LNCaP clone FGC (cell line): Measurements from ENCODE around the gene FGGY.
"Not testable (repeated sequence)": the region's sequence is repeated elsewhere in the genome, so short reads cannot be mapped to it uniquely, and the experiment has no call there.

Source experiments
- DNase-seq: peaks from one replicate; pipeline ENCODE4 v3.0.0-alpha.2; 2011; ENCODE audit warnings: low read depth
- H3K4me3 ChIP-seq: 2 replicates; pipeline ENCODE4 v1.5.1; 2011; ENCODE audit warnings: mild to moderate bottlenecking, low read depth, low read length, control low read depth
- CTCF ChIP-seq: IDR thresholded peaks from 2 replicates; pipeline ENCODE4 v1.5.1; 2012; ENCODE audit warnings: mild to moderate bottlenecking; ENCODE audit not compliant: control insufficient read depth, insufficient read depth; ENCODE audit errors: extremely low read depth

The FGGY gene

GRCh38 chr1:59635097-59635496, 338.2 kb downstream of the FGGY start:
- no peak for DNase-seq
- no peak for TF ChIP-seq CTCF
- no peak overlapping the region for H3K4me3 ChIP-seq

- H3K4me3 ChIP-seq: no peak overlapping the region
- TF ChIP-seq CTCF: no peak
- no peak for DNase-seq
Measured at GRCh38 chr1:59638231-59638711, 341.4 kb downstream of the FGGY start.

GRCh38 chr1:59639266-59639665, 342.4 kb downstream of the FGGY start:
- no peak for DNase-seq
- H3K4me3 ChIP-seq: no peak overlapping the region
- no peak for TF ChIP-seq CTCF

GRCh38 chr1:59640851-59641250, 344.0 kb downstream of the FGGY start:
- H3K4me3 ChIP-seq: no peak overlapping the region
- TF ChIP-seq CTCF: no peak
- DNase-seq: no peak

GRCh38 chr1:59641836-59642235, 344.9 kb downstream of the FGGY start:
- no peak for TF ChIP-seq CTCF

GRCh38 chr1:59643526-59643925, 346.6 kb downstream of the FGGY start:
- no peak for DNase-seq
- no peak for TF ChIP-seq CTCF
- H3K4me3 ChIP-seq: no peak overlapping the region

More at GRCh38 chr1:59641836-59642235, 344.9 kb downstream of the FGGY start:
- DNase-seq: no peak
- no peak overlapping the region for H3K4me3 ChIP-seq

GRCh38 chr1:59645893-59646292, 349.0 kb downstream of the FGGY start:
- TF ChIP-seq CTCF: no peak
- no peak overlapping the region for H3K4me3 ChIP-seq
- no peak for DNase-seq

- not testable (repeated sequence) for H3K4me3 ChIP-seq, DNase-seq
Measured at GRCh38 chr1:59653142-59653958, 356.5 kb downstream of the FGGY start.
